K562 (cell line): ENCODE data around the gene RNF4. TPM values are rescaled to one million over a fixed set of nuclear protein-coding genes. Genes with fewer than 3 reads are reported as not detected.
A peak's percentile ranks its signal among the peaks of the same experiment; 100 is the strongest.

ENCODE experiments used
- ATAC-seq: fragments of 200-7000 bp; cut with Tn5 transposase; 3 replicates; pipeline ENCODE4 v1.9.1; 2020; ENCODE audit warnings: moderate library complexity
- BruUV-seq: library from RNA; stranded (reverse); fragments of 400-500 nt; replicated peaks from 2 replicates; lab custom pipeline; 2021; lab: Mats Ljungman, UMichigan
- CTCF ChIA-PET: fragments of 300-600 bp; formaldehyde crosslinking; extraction: SDS; loops from one replicate; lab custom pipeline; 2021; ENCODE audit warnings: low intra/inter-chr PET ratio; lab: Yijun Ruan, JAX
- POLR2A ChIA-PET: fragments of 300-600, 350-650 bp; sonication (Branson Sonifier 250); formaldehyde crosslinking; extraction: SDS; loops from one replicate; lab custom pipeline; 2021; ENCODE audit warnings: antibody characterized with exemption, inconsistent platforms; lab: Yijun Ruan, JAX
- DNase-seq, 4 experiments: peaks; one replicate each; pipeline versions ENCODE4 v3.0.0 to v3.0.0-alpha.2; 2011 to 2018; ENCODE audit warnings: low spot score in 3 of 4, mixed read lengths in 3 of 4; ENCODE audit errors: extremely low read depth in 1 of 4
- FAIRE-seq: peaks from 2 replicates; lab custom pipeline; 2011; peaks lifted over from hg19 to GRCh38; lab: Jason Lieb, UNC
- H2AFZ ChIP-seq: 2 replicates; pipeline ENCODE4 v1.6.0; 2011; ENCODE audit warnings: low read depth, low read length, control low read depth, inconsistent platforms
- H3K27ac ChIP-seq: fragments of 200-600 bp; 3 replicates; pipeline ENCODE4 v1.8.0; 2011; ENCODE audit warnings: low read depth, mild to moderate bottlenecking, control low read depth, inconsistent platforms, low read length, moderate library complexity, mixed read lengths; ENCODE audit errors: extremely low read depth
- H3K27me3 ChIP-seq, 2 experiments: fragments of 300-600 bp in 1 of 2; 2 replicates in 1 of 2; 3 replicates in 1 of 2; pipeline versions ENCODE4 v1.6.0 to v1.8.0; 2011; ENCODE audit warnings: inconsistent platforms in 2 of 2, low read length in 2 of 2, mild to moderate bottlenecking in 1 of 2, mixed read lengths in 1 of 2, moderate library complexity in 1 of 2; ENCODE audit not compliant: control insufficient read depth in 2 of 2, insufficient read depth in 2 of 2
- H3K36me3 ChIP-seq: fragments of 300-600 bp; 3 replicates; pipeline ENCODE4 v1.8.0; 2011; ENCODE audit warnings: mild to moderate bottlenecking, low read length, inconsistent platforms; ENCODE audit not compliant: control insufficient read depth, insufficient read depth
- H3K4me1 ChIP-seq, 2 experiments: fragments of 200-600 bp in 1 of 2; replicated peaks in 1 of 2; 2 replicates in 1 of 2; 3 replicates in 1 of 2; pipeline versions ENCODE4 v1.5.1 to v1.8.0; 2011; ENCODE audit warnings: inconsistent platforms in 2 of 2, low read length in 2 of 2, mild to moderate bottlenecking in 1 of 2, mixed read lengths in 1 of 2, moderate library complexity in 1 of 2; ENCODE audit not compliant: control insufficient read depth in 2 of 2, insufficient read depth in 2 of 2
- H3K4me2 ChIP-seq: 2 replicates; pipeline ENCODE4 v1.6.1; 2011; ENCODE audit warnings: low read length, control low read depth, inconsistent platforms, mixed read lengths; ENCODE audit not compliant: insufficient read depth
- H3K4me3 ChIP-seq: fragments of 200-600 bp; sonication (generic), shearing (Covaris generic); 2 replicates; pipeline ENCODE4 v1.5.1; 2016; ENCODE audit warnings: control low read depth, inconsistent platforms
- H3K79me2 ChIP-seq: fragments of 200-600 bp; 3 replicates; pipeline ENCODE4 v1.8.0; 2011; ENCODE audit warnings: low read length, inconsistent platforms; ENCODE audit not compliant: control insufficient read depth, insufficient read depth
- H3K9ac ChIP-seq, 2 experiments: 2 replicates each; pipeline versions ENCODE4 v1.6.0 to v1.6.1; 2011; ENCODE audit warnings: low read depth in 2 of 2, low read length in 2 of 2, control low read depth in 1 of 2, inconsistent platforms in 1 of 2, mild to moderate bottlenecking in 1 of 2, mixed read lengths in 1 of 2; ENCODE audit not compliant: insufficient read depth in 1 of 2
- H3K9me1 ChIP-seq: one replicate; pipeline ENCODE4 v1.6.0; 2011; ENCODE audit warnings: inconsistent platforms, mild to moderate bottlenecking, low read length, moderate library complexity; ENCODE audit not compliant: control insufficient read depth, insufficient read depth
- H3K9me3 ChIP-seq: replicated peaks from 2 replicates; pipeline ENCODE4 v1.5.1; 2011; ENCODE audit warnings: low read depth, low read length, inconsistent platforms; ENCODE audit not compliant: control insufficient read depth, insufficient read depth
- H4K20me1 ChIP-seq: replicated peaks from 2 replicates; pipeline ENCODE4 v1.6.1; 2011; ENCODE audit warnings: low read length, inconsistent platforms, mixed read lengths; ENCODE audit not compliant: control insufficient read depth, insufficient read depth
- NR0B1 ChIP-seq: fragments of 450-650 bp; IDR thresholded peaks from one replicate; pipeline ENCODE4 v1.6.1; 2018; ENCODE audit warnings: mild to moderate bottlenecking, moderate library complexity; ENCODE audit not compliant: partially characterized antibody
- PML ChIP-seq: IDR thresholded peaks from 2 replicates; pipeline ENCODE4 v1.6.1; 2012; ENCODE audit warnings: low read length, inconsistent platforms
- POLR2G ChIP-seq: fragments of 200-400 bp; formaldehyde crosslinking; IDR thresholded peaks from 2 replicates; pipeline ENCODE4 v1.6.1; 2017; ENCODE audit warnings: low read depth, mild to moderate bottlenecking, antibody characterized with exemption, low read length, moderate library complexity
- WGBS: fragments of 100-300 bp; shearing (Covaris generic); methylation state at CpG from one replicate; pipeline ENCODE4 v1.1.6; 2016; ENCODE audit warnings: low coverage, mixed read lengths; ENCODE audit not compliant: insufficient coverage; ENCODE audit errors: missing lambda C conversion rate; 5-methylcytosine and 5-hydroxymethylcytosine counted together
- in situ Hi-C: fragments of 300-500 bp; cut with MboI; formaldehyde crosslinking; loops from 4 replicates; pipeline ENCODE4 v1.15.0; 2018; ENCODE audit warnings: inconsistent platforms, mixed read lengths
- intact Hi-C: fragments of 100-400 bp; cut with micrococcal nuclease; formaldehyde crosslinking; loops from 2 replicates; pipeline ENCODE4 v1.14.2; 2022
- polyA plus RNA-seq, 8 experiments: library from polyadenylated mRNA; depleted of rRNA in 4 of 8; stranded (reverse) in 5 of 8; unstranded in 3 of 8; fragments of >200 nt; fragmentation: Nextera tagmentation in 2 of 8; fragmentation: Illumina TruSeq in 1 of 8; extraction: Ambion mirVana in 2 of 8; extraction: Trizol in 1 of 8; gene quantifications; 2 replicates each; pipeline versions ENCODE4 v1.2.1 to v1.2.3, GENCODE V29; 2011 to 2014; ENCODE audit warnings: inconsistent platforms in 1 of 8, missing spikeins in 1 of 8
- total RNA-seq, 7 experiments: library from RNA; depleted of rRNA in 6 of 7; stranded (reverse); fragments of >200 nt in 6 of 7; fragmentation: Illumina TruSeq in 2 of 7; extraction: Trizol in 2 of 7; gene quantifications; 2 replicates each; pipeline versions ENCODE4 v1.2.1 to v1.2.3, GENCODE V29; 2011 to 2021; ENCODE audit warnings: low replicate concordance in 1 of 7

Gene RNF4
- total and polyA plus RNA-seq, 9 of the 15 experiments (the other 6 are each of a cell fraction or from before 2014, with no cell fraction given): 19.2 to 59.3 (median 44.8) TPM

GRCh38 chr4:2512396-2513135 is 43.7 kb downstream of the RNF4 start:
- Histone ChIP-seq H3K27me3 (no peaks in the 10 kb centered on the region), H3K9me1 (peaks cover 4% of the 10 kb centered on the region), H2AFZ (no peak overlapping the region), H3K36me3 (peaks cover 78% of the 10 kb centered on the region), H3K79me2 (peaks cover 4% of the 10 kb centered on the region; the same call in 1 of the 3 replicates), H3K4me1 (peaks cover 0 to 2% of the 10 kb centered on the region in 2 experiments; a peak in 1 of 5 replicates), H3K27ac (no peak overlapping the region), H3K9ac (no peak overlapping the region; a peak in 1 of 4 replicates), H3K9me3 (no peaks in the 10 kb centered on the region), H3K4me3 (no peak overlapping the region), H4K20me1 (peaks cover 6% of the 10 kb centered on the region; the same call in 1 of the 2 replicates), H3K4me2 (no peak overlapping the region)
- ATAC-seq (no peak), FAIRE-seq (no peak), DNase-seq (peak in 2 of 4 experiments; percentile 13 to 20)
- in situ Hi-C loops (no loop called here), intact Hi-C loops (no loop called here)
- ChIA-PET POLR2A (interaction anchor here (0.6 to 1.0 kb wide), 3 partner anchors 9 to 20 kb away, joined by 3 read pairs; no protein-coding TSS in a partner anchor), CTCF (no interaction called here)
- TF ChIP-seq POLR2G: peak; percentile 35; the same call in 1 of the 2 replicates
- TF ChIP-seq NR0B1: no peak
- 0 out of 2 replicates have a peak, but pooled peaks have one; percentile 2 for TF ChIP-seq PML
- BruUV-seq: no TSS peak
- WGBS: 95% methylated on average over 15 of the region's 15 CpGs
